GM19328 (cell line): ENCODE results near the gene CCNG1.

Source experiments
- ATAC-seq: cut with Tn5 transposase; IDR thresholded peaks from one replicate; pipeline ENCODE4 v1.9.1; 2021; ENCODE audit warnings: mild to moderate bottlenecking, moderate library complexity; ENCODE audit not compliant: unreplicated experiment

The CCNG1 gene

DNA sequence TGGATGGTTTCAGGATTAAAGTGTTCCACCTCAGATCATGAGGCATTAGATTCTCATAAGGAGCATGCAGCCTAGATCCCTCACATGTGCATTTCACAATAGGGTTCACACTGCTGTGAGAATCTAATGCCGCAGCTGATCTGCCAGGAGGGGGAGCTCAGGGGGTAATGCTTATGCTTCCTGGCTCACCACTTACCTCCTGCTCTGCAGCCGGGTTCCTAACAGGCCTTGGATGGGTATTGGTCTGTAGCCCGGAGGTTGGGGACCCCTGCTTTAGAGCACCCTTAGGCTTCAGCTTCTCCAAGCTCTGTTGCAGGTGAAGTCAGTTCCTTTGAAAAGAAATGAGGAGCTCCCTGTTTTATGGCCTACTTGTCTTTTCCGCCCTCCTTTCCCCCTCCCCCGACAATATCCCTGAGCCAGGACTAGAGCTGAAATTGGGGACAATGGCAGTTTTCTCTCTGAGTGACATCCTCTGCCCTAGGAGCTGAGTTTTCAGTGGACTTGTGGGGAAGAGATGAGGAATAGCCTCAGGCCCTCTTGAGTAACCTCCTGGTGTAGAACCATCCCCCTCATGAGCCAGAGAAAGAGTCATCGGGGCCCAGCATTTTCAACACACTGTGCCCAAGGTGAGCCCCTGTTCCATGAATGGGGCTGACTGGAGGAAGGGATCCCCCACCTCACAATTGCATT, 51.8 kb downstream of the CCNG1 start:
- no peak for ATAC-seq

DNA sequence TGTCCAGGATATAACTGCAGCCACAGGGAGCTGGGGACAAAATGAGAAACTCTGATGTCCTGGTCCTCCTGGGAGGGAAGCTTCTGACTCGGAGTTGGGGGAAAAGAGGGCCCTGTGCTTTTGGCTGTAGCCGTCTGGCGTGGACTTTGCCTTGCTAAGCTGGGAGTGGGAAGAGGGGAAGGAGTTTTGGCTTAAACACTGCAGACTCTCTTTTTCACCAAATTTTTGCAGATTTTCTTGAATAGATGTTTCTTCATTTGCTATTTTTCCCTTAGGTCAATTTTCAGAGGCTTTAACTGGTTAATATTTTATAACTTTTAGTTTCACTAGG, 52.3 kb downstream of the CCNG1 start:
- ATAC-seq = no peak
